ENCODE results near the gene TPK1. TPM values are rescaled to one million over a fixed set of nuclear protein-coding genes. Genes with fewer than 3 reads are reported as not detected.

The TPK1 gene
- polyA plus RNA-seq, 1 experiment, result 0.38 TPM

DNA sequence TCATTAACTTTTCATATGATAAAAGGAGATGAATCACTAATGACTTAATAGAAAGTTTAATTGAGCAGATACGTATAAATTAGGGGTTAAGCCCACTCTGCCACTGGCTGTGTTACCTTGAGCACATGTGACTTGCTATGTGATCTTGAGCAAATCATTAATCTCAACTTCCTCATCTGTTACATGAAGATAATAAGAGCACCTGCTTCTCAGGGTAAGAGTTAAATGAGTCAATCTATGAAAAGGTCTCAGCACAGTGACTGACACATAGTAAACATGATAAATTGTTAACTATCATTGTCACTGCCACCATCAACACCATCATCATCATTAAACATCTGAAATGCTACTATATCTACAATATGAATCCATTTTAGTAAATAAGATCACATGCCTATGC lies 110.8 kb downstream of the TPK1 start:
- ChIA-PET POLR2A (no interaction called here), CTCF (no interaction called here)
- peaks cover 7% of the 10 kb centered on the region for H3K9me3 ChIP-seq (ENCODE audit: control insufficient read depth, insufficient read depth, low read length)
- TF ChIP-seq, protein P1, sequence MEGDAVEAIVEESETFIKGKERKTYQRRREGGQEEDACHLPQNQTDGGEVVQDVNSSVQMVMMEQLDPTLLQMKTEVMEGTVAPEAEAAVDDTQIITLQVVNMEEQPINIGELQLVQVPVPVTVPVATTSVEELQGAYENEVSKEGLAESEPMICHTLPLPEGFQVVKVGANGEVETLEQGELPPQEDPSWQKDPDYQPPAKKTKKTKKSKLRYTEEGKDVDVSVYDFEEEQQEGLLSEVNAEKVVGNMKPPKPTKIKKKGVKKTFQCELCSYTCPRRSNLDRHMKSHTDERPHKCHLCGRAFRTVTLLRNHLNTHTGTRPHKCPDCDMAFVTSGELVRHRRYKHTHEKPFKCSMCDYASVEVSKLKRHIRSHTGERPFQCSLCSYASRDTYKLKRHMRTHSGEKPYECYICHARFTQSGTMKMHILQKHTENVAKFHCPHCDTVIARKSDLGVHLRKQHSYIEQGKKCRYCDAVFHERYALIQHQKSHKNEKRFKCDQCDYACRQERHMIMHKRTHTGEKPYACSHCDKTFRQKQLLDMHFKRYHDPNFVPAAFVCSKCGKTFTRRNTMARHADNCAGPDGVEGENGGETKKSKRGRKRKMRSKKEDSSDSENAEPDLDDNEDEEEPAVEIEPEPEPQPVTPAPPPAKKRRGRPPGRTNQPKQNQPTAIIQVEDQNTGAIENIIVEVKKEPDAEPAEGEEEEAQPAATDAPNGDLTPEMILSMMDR (IDR thresholded peaks at IDR 0.05; ENCODE audit: low read depth, low read length), result no peak
- H3K4me3 ChIP-seq (ENCODE audit: low read depth, low read length), result no peak overlapping the region
- DNase-seq (ENCODE audit: low read depth, low spot score), result no peak
- no peak overlapping the region for H3K27ac ChIP-seq (ENCODE audit: low read depth, low read length)
- no peaks in the 10 kb centered on the region for H3K27me3 ChIP-seq (ENCODE audit: control insufficient read depth, insufficient read depth, low read length)

DNA sequence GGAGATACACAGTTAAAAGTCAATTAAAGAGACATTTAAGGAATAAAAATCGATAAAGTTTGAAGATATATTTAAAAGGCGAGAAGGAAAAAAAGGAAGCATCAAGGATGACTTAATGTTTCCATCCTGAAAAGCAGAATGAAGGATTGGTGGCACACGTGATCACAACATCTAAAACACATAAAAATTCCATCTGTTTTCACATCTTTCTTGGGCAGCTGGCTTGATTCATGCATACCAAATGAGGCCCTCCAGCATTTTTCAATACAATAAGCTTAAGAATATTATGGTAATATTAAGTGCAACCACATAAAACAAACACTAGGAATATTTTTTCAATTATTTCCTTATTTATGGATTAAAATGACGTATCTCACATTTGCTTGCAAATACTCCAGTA lies 112.6 kb downstream of the TPK1 start:
- Histone ChIP-seq H3K27ac (ENCODE audit: low read depth, low read length) (no peak overlapping the region), H3K4me3 (ENCODE audit: low read depth, low read length) (no peak overlapping the region), H3K27me3 (ENCODE audit: control insufficient read depth, insufficient read depth, low read length) (no peaks in the 10 kb centered on the region), H3K9me3 (ENCODE audit: control insufficient read depth, insufficient read depth, low read length) (peaks cover 7% of the 10 kb centered on the region)
- TF ChIP-seq, protein P1 (IDR thresholded peaks at IDR 0.05; ENCODE audit: low read depth, low read length), result no peak
- CTCF ChIA-PET, result no interaction called here
- POLR2A ChIA-PET, result no interaction called here
- no peak for DNase-seq (ENCODE audit: low read depth, low spot score)

DNA sequence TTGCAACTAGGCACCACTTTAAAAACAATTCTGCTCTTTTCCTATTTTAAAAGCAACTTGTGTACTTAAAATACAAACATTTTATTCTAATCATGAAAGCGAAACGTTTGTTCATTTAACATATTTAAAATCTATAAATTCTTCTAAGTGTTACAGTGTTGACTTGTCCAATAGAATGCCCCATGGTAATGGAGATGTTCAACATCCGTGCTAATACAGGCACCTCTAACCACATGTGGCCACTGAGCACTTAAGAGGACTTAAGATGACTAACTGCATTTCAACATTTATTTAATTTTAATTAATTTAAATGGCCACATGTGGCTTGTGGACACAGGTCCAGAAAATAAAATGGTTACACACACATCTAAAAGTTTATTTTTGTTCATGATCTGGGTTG lies 115.1 kb downstream of the TPK1 start:
- H3K27ac ChIP-seq (ENCODE audit: low read depth, low read length), result no peak overlapping the region
- POLR2A ChIA-PET, result no interaction called here
- H3K4me3 ChIP-seq (ENCODE audit: low read depth, low read length), result no peak overlapping the region
- no peaks in the 10 kb centered on the region for H3K27me3 ChIP-seq (ENCODE audit: control insufficient read depth, insufficient read depth, low read length)
- no peak for DNase-seq (ENCODE audit: low read depth, low spot score)
- TF ChIP-seq, protein P1 (IDR thresholded peaks at IDR 0.05; ENCODE audit: low read depth, low read length), result no peak
- CTCF ChIA-PET, result interaction anchor here (0.7 kb wide), 1 partner anchor 11 kb away, joined by 5 read pairs; no protein-coding TSS in a partner anchor
- H3K9me3 ChIP-seq (ENCODE audit: control insufficient read depth, insufficient read depth, low read length), result peaks cover 15% of the 10 kb centered on the region

DNA sequence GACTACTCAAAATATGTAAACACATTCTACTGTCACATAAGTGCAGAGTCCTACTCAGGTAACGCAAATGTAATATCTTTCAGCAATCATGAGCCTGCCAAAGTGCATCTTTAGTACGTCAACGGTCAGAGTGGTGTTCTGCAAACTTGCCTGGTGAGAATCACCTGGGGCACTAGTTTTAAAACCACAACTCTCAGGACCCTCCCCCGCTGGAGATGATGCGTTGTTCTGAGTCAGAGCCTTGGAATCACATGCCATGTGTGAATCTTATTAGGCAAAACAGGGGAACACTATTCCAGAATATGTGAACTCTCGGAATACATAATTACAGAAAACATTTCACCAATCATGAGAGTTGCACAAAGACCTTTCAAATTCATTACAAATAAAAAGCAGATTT lies 115.7 kb downstream of the TPK1 start:
- no peak for DNase-seq (ENCODE audit: low read depth, low spot score)
- no peaks in the 10 kb centered on the region for H3K27me3 ChIP-seq (ENCODE audit: control insufficient read depth, insufficient read depth, low read length)
- TF ChIP-seq, protein P1 (IDR thresholded peaks at IDR 0.05; ENCODE audit: low read depth, low read length), result no peak
- H3K4me3 ChIP-seq (ENCODE audit: low read depth, low read length), result no peak overlapping the region
- CTCF ChIA-PET, result no interaction called here
- no peak overlapping the region for H3K27ac ChIP-seq (ENCODE audit: low read depth, low read length)
- H3K9me3 ChIP-seq (ENCODE audit: control insufficient read depth, insufficient read depth, low read length), result peaks cover 15% of the 10 kb centered on the region
- POLR2A ChIA-PET, result no interaction called here

DNA sequence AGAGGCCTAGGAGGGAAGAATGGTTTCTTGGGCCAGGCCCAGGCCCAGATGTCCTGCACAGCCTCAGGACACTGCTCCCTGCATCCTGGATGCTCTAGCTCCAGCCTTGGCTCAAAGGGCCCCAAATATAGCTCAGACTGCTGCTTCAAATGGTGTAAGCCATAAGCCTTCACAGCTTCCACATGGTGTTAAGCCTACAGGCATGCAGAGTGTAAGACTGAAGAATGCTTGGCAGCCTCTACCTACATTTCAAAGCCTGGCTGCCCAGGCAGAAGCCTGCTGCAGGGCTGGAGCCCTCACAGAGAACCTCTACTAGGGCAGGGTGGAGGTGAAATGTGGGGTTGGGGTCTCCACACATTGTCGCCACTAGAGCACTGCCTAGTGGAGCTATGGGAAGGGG lies 118.1 kb downstream of the TPK1 start:
- ChIA-PET CTCF (no interaction called here), POLR2A (no interaction called here)
- no peak for DNase-seq (ENCODE audit: low read depth, low spot score)
- H3K9me3 ChIP-seq (ENCODE audit: control insufficient read depth, insufficient read depth, low read length), result peaks cover 15% of the 10 kb centered on the region
- no peak overlapping the region for H3K4me3 ChIP-seq (ENCODE audit: low read depth, low read length)
- no peak overlapping the region for H3K27ac ChIP-seq (ENCODE audit: low read depth, low read length)
- no peaks in the 10 kb centered on the region for H3K27me3 ChIP-seq (ENCODE audit: control insufficient read depth, insufficient read depth, low read length)
- TF ChIP-seq, protein P1 (IDR thresholded peaks at IDR 0.05; ENCODE audit: low read depth, low read length), result no peak
